H1 (cell line): ENCODE data around the gene PDXP. TPM values are rescaled to one million over a fixed set of nuclear protein-coding genes. Genes with fewer than 3 reads are reported as not detected.

Experiments used
- JUN ChIP-seq: IDR thresholded peaks from 2 replicates; pipeline ENCODE4 v1.6.1; 2011; ENCODE audit warnings: low read depth, mild to moderate bottlenecking, improper control_type of control experiment, low read length
- KDM5A ChIP-seq: fragments of 200-600 bp; IDR thresholded peaks from 2 replicates; pipeline ENCODE4 v1.7.1; 2012; ENCODE audit warnings: mild to moderate bottlenecking, low read length, inconsistent platforms, mixed read lengths
- NANOG ChIP-seq: IDR thresholded peaks from 2 replicates; pipeline ENCODE4 v1.6.1; 2011; ENCODE audit warnings: low read length, low read depth, mild to moderate bottlenecking, inconsistent platforms; ENCODE audit not compliant: insufficient read depth, poor library complexity, severe bottlenecking
- RBBP5 ChIP-seq: IDR thresholded peaks from 2 replicates; pipeline ENCODE4 v1.7.1; 2012; ENCODE audit warnings: low read depth, mild to moderate bottlenecking, inconsistent platforms, low read length, moderate library complexity, borderline replicate concordance
- polyA plus RNA-seq, 7 experiments: library from polyadenylated mRNA; depleted of rRNA in 3 of 7; stranded (reverse) in 5 of 7; unstranded in 2 of 7; fragments of >200 nt in 5 of 7; fragments of 200-250 nt in 2 of 7; gene quantifications; 1 replicate in 5 of 7; 2 replicates in 1 of 7; 4 replicates in 1 of 7; pipeline versions ENCODE4 v1.2.1 to v1.2.3, GENCODE V29; 2011 to 2013; ENCODE audit warnings: missing spikeins in 2 of 7, mixed read lengths in 2 of 7
- total RNA-seq: library from RNA; stranded (reverse); fragmentation: NEBNext Ultra II Directional; extraction: Animal tissue kit (Norgen Biotek cat#: 25700); gene quantifications from 2 replicates; pipeline ENCODE4 v1.2.1, GENCODE V29; 2021
- TF ChIP-seq, protein P1 (sequence below): fragments of 300-600 bp; sonication (generic); IDR thresholded peaks from 2 replicates; pipeline ENCODE4 v1.7.1; 2012; ENCODE audit warnings: low read length, moderate library complexity, mild to moderate bottlenecking, inconsistent platforms; ENCODE audit not compliant: insufficient replicate concordance

PDXP gene
- total and polyA plus RNA-seq, 2 of the 8 experiments (the other 6 are each of a cell fraction or from before 2014, with no cell fraction given): 36.6 to 67.7 TPM

DNA sequence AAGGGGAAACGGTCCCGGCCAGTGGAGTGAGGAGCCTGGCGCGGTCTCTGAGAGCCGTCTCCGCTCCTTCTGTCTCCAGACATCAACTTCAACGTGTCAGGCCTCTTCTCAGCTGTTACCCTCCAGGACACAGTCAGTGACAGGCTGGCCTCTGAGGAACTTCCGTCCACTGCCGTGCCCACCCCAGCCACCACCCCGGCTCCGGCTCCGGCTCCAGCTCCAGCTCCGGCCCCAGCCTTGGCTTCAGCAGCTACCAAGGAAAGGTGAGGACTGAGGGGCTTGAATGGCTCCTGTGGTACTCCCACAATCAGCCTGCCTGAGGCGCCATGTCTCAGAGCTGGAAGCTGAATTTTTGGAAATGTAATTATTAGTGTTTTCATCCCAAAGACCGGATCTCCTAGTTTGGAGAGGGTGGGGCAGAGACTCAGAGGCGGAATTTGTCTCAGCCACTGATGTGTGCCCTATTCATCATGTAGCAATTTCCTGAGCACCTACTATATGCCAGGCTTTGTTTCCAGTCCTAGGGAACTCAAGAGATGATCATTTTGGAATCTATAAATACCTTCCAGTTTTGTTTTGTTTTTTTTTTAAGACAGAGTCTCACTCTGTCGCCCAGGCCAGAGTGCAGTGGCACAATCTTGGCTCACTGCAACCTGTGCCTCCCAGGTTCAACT lies 7.9 kb upstream of the PDXP start (continued):
- TF ChIP-seq, protein P1, sequence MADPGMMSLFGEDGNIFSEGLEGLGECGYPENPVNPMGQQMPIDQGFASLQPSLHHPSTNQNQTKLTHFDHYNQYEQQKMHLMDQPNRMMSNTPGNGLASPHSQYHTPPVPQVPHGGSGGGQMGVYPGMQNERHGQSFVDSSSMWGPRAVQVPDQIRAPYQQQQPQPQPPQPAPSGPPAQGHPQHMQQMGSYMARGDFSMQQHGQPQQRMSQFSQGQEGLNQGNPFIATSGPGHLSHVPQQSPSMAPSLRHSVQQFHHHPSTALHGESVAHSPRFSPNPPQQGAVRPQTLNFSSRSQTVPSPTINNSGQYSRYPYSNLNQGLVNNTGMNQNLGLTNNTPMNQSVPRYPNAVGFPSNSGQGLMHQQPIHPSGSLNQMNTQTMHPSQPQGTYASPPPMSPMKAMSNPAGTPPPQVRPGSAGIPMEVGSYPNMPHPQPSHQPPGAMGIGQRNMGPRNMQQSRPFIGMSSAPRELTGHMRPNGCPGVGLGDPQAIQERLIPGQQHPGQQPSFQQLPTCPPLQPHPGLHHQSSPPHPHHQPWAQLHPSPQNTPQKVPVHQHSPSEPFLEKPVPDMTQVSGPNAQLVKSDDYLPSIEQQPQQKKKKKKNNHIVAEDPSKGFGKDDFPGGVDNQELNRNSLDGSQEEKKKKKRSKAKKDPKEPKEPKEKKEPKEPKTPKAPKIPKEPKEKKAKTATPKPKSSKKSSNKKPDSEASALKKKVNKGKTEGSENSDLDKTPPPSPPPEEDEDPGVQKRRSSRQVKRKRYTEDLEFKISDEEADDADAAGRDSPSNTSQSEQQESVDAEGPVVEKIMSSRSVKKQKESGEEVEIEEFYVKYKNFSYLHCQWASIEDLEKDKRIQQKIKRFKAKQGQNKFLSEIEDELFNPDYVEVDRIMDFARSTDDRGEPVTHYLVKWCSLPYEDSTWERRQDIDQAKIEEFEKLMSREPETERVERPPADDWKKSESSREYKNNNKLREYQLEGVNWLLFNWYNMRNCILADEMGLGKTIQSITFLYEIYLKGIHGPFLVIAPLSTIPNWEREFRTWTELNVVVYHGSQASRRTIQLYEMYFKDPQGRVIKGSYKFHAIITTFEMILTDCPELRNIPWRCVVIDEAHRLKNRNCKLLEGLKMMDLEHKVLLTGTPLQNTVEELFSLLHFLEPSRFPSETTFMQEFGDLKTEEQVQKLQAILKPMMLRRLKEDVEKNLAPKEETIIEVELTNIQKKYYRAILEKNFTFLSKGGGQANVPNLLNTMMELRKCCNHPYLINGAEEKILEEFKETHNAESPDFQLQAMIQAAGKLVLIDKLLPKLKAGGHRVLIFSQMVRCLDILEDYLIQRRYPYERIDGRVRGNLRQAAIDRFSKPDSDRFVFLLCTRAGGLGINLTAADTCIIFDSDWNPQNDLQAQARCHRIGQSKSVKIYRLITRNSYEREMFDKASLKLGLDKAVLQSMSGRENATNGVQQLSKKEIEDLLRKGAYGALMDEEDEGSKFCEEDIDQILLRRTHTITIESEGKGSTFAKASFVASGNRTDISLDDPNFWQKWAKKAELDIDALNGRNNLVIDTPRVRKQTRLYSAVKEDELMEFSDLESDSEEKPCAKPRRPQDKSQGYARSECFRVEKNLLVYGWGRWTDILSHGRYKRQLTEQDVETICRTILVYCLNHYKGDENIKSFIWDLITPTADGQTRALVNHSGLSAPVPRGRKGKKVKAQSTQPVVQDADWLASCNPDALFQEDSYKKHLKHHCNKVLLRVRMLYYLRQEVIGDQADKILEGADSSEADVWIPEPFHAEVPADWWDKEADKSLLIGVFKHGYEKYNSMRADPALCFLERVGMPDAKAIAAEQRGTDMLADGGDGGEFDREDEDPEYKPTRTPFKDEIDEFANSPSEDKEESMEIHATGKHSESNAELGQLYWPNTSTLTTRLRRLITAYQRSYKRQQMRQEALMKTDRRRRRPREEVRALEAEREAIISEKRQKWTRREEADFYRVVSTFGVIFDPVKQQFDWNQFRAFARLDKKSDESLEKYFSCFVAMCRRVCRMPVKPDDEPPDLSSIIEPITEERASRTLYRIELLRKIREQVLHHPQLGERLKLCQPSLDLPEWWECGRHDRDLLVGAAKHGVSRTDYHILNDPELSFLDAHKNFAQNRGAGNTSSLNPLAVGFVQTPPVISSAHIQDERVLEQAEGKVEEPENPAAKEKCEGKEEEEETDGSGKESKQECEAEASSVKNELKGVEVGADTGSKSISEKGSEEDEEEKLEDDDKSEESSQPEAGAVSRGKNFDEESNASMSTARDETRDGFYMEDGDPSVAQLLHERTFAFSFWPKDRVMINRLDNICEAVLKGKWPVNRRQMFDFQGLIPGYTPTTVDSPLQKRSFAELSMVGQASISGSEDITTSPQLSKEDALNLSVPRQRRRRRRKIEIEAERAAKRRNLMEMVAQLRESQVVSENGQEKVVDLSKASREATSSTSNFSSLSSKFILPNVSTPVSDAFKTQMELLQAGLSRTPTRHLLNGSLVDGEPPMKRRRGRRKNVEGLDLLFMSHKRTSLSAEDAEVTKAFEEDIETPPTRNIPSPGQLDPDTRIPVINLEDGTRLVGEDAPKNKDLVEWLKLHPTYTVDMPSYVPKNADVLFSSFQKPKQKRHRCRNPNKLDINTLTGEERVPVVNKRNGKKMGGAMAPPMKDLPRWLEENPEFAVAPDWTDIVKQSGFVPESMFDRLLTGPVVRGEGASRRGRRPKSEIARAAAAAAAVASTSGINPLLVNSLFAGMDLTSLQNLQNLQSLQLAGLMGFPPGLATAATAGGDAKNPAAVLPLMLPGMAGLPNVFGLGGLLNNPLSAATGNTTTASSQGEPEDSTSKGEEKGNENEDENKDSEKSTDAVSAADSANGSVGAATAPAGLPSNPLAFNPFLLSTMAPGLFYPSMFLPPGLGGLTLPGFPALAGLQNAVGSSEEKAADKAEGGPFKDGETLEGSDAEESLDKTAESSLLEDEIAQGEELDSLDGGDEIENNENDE: no peak
- no peak for TF ChIP-seq RBBP5
- no peak for TF ChIP-seq NANOG
- no peak for TF ChIP-seq JUN
- TF ChIP-seq KDM5A: no peak
